KMS-11 (cell line): Measurements from ENCODE around the gene GLIS2.

ENCODE experiments used
- H2AFZ ChIP-seq: fragments of 200-600 bp; sonication (generic); 2 replicates; pipeline ENCODE4 v1.6.1; 2016; ENCODE audit warnings: antibody characterized with exemption, mixed run types, low read depth
- H3K27ac ChIP-seq: fragments of 200-600 bp; sonication (generic); 2 replicates; pipeline ENCODE4 v1.6.1; 2016; ENCODE audit warnings: mild to moderate bottlenecking, mixed run types
- H3K27me3 ChIP-seq: fragments of 200-600 bp; sonication (generic); 2 replicates; pipeline ENCODE4 v1.6.1; 2017; ENCODE audit warnings: mild to moderate bottlenecking, low read depth, mixed run types, moderate library complexity; ENCODE audit not compliant: insufficient read depth
- H3K36me3 ChIP-seq: fragments of 200-600 bp; sonication (generic); 2 replicates; pipeline ENCODE4 v1.6.1; 2017; ENCODE audit warnings: mild to moderate bottlenecking, mixed run types; ENCODE audit not compliant: insufficient read depth
- H3K4me1 ChIP-seq: fragments of 200-600 bp; sonication (generic); 2 replicates; pipeline ENCODE4 v1.6.1; 2016; ENCODE audit warnings: mild to moderate bottlenecking, low read depth, mixed run types; ENCODE audit not compliant: poor library complexity, severe bottlenecking
- H3K4me2 ChIP-seq: fragments of 200-600 bp; sonication (generic); 2 replicates; pipeline ENCODE4 v1.7.0; 2016; ENCODE audit warnings: mild to moderate bottlenecking, mixed run types
- H3K4me3 ChIP-seq: fragments of 200-600 bp; sonication (generic); IDR thresholded peaks from 2 replicates; pipeline ENCODE4 v1.6.1; 2017; ENCODE audit warnings: low read depth, low read length, mixed read lengths; ENCODE audit not compliant: insufficient read depth
- H3K79me2 ChIP-seq: fragments of 200-600 bp; sonication (generic); 2 replicates; pipeline ENCODE4 v1.6.1; 2016; ENCODE audit warnings: low read depth, mixed run types; ENCODE audit not compliant: insufficient read depth
- H3K9ac ChIP-seq: fragments of 200-600 bp; sonication (generic); 2 replicates; pipeline ENCODE4 v1.6.1; 2016; ENCODE audit warnings: mild to moderate bottlenecking, mixed run types
- H4K20me1 ChIP-seq: fragments of 200-600 bp; sonication (generic); 2 replicates; pipeline ENCODE4 v1.6.1; 2016; ENCODE audit warnings: mild to moderate bottlenecking, mixed run types; ENCODE audit not compliant: insufficient read depth
- TF ChIP-seq, protein P1 (sequence below): fragments of 200-600 bp; sonication (generic); conservative IDR thresholded peaks from 2 replicates; pipeline ENCODE4 v1.6.1; 2017; ENCODE audit warnings: low read depth, mild to moderate bottlenecking, antibody characterized with exemption, low read length, moderate library complexity, mixed read lengths

Gene GLIS2

GRCh38 chr16:4372578-4373355 is 56.9 kb downstream of the GLIS2 start:
- H3K4me1 ChIP-seq = no peaks in the 10 kb centered on the region
- H3K27me3 ChIP-seq = no peaks in the 10 kb centered on the region
- no peak overlapping the region for H3K4me3 ChIP-seq
- no peaks in the 10 kb centered on the region for H4K20me1 ChIP-seq
- no peak overlapping the region for H3K27ac ChIP-seq
- H3K36me3 ChIP-seq = no peaks in the 10 kb centered on the region
- H3K4me2 ChIP-seq = no peak overlapping the region
- no peaks in the 10 kb centered on the region for H3K79me2 ChIP-seq
- H2AFZ ChIP-seq = no peak overlapping the region
- no peak overlapping the region for H3K9ac ChIP-seq
- TF ChIP-seq, protein P1, sequence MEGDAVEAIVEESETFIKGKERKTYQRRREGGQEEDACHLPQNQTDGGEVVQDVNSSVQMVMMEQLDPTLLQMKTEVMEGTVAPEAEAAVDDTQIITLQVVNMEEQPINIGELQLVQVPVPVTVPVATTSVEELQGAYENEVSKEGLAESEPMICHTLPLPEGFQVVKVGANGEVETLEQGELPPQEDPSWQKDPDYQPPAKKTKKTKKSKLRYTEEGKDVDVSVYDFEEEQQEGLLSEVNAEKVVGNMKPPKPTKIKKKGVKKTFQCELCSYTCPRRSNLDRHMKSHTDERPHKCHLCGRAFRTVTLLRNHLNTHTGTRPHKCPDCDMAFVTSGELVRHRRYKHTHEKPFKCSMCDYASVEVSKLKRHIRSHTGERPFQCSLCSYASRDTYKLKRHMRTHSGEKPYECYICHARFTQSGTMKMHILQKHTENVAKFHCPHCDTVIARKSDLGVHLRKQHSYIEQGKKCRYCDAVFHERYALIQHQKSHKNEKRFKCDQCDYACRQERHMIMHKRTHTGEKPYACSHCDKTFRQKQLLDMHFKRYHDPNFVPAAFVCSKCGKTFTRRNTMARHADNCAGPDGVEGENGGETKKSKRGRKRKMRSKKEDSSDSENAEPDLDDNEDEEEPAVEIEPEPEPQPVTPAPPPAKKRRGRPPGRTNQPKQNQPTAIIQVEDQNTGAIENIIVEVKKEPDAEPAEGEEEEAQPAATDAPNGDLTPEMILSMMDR = no peak

DNA sequence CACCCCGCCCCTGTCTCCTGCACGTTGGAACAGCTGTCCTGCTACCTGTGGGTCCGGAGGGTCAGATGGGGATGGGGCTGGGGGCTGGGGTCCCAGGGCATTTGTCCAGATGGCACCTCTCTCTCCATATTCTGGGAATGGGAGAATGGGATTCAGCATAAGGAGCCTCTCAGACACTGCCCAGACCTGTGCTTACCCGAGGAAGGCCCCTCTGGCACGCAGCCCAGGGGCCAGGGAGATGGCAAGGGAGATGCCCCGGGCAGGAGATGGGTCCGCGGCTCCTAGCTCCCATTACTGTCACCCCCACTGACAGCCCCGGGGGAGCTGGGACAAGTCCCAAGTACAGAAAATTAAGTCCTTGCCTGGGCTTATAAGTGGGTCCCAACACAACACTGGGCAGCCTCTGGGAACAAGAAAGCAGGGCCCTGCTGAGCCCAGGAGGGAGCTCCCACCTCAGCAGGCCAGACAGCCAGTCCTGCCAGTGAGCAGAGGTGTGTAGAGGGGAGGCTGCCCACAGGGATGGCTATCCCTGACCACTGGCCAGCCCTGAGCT is 57.6 kb downstream of the GLIS2 start:
- Histone ChIP-seq H3K4me3 (no peak overlapping the region), H3K27me3 (no peaks in the 10 kb centered on the region), H3K4me1 (no peaks in the 10 kb centered on the region), H4K20me1 (no peaks in the 10 kb centered on the region), H3K79me2 (no peaks in the 10 kb centered on the region), H2AFZ (no peak overlapping the region), H3K4me2 (no peak overlapping the region), H3K27ac (no peak overlapping the region), H3K36me3 (no peaks in the 10 kb centered on the region), H3K9ac (no peak overlapping the region)
- TF ChIP-seq, protein P1 = no peak

DNA sequence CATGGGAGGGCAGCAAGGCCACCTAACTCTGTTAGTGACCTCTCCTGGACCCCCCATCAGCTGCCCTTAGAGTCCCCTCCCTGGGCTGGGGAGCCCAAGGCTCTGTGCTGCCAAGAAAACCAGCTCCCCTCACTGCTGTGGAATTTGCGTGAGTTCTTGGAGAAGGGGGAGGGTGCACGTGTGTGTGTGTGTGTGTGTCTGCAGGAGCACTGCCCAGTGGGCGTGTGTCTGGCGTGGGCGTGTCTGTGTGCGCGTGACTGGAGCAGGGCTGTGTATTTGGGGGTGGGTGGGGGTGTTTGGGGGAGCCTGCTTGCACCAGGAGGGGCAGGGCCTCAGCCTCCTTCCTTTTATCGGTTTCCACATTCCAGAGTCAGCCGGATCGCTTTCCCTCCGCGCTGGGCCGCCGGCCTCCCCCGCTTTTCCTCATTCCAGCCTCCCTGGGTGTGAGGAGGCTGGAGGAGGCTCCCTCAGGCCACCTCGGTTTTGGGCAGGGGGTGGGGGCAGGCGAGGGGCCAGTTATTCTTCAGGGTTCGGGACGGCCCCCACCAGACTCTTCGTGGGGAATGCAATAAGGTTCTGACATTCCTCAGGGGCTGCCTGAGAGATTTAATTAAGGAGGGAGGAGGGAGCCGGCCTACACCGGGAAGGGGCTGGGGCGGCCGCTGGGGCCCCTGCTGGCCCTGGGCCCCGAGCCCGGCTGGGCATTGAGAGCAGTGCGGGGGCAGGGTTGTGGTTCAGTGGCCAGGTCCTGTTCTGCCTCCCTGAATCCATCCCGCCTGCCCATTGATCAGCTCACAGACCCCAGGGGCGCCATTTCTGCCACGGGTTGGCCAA is 58.3 kb downstream of the GLIS2 start:
- H3K9ac ChIP-seq = no peak overlapping the region
- no peaks in the 10 kb centered on the region for H3K4me1 ChIP-seq
- no peaks in the 10 kb centered on the region for H3K79me2 ChIP-seq
- TF ChIP-seq, protein P1 = no peak
- H3K4me3 ChIP-seq = no peak overlapping the region
- no peak overlapping the region for H3K27ac ChIP-seq
- H4K20me1 ChIP-seq = no peaks in the 10 kb centered on the region
- H3K4me2 ChIP-seq = no peak overlapping the region
- H2AFZ ChIP-seq = no peak overlapping the region
- H3K27me3 ChIP-seq = no peaks in the 10 kb centered on the region
- H3K36me3 ChIP-seq = no peaks in the 10 kb centered on the region

- no peaks in the 10 kb centered on the region for H4K20me1 ChIP-seq
- H3K27ac ChIP-seq = no peak overlapping the region
- H3K4me1 ChIP-seq = no peaks in the 10 kb centered on the region
- TF ChIP-seq, protein P1 = no peak
- H3K27me3 ChIP-seq = no peaks in the 10 kb centered on the region
- no peaks in the 10 kb centered on the region for H3K79me2 ChIP-seq
- H2AFZ ChIP-seq = no peak overlapping the region
- H3K36me3 ChIP-seq = no peaks in the 10 kb centered on the region
- no peak overlapping the region for H3K4me2 ChIP-seq
- H3K9ac ChIP-seq = no peak overlapping the region
- H3K4me3 ChIP-seq = no peak overlapping the region
These were observed 59.9 kb downstream of the GLIS2 start for GRCh38 chr16:4375717-4376116.
